GM18868 (cell line): Measurements from ENCODE around the gene SLC22A5.

Experiments used
- ATAC-seq: cut with Tn5 transposase; IDR thresholded peaks from one replicate; pipeline ENCODE4 v1.9.1; 2021; ENCODE audit warnings: mild to moderate bottlenecking, moderate library complexity; ENCODE audit not compliant: unreplicated experiment

Gene SLC22A5

GRCh38 chr5:132364319-132364718, 5.2 kb upstream of the SLC22A5 start:
- ATAC-seq = no peak

- ATAC-seq = no peak
These were observed 4.3 kb upstream of the SLC22A5 start for GRCh38 chr5:132365213-132365612.

GRCh38 chr5:132368186-132368585, 1.3 kb upstream of the SLC22A5 start:
- ATAC-seq = no peak

GRCh38 chr5:132369007-132369473, 470 bp upstream of the SLC22A5 start:
- no peak for ATAC-seq

DNA sequence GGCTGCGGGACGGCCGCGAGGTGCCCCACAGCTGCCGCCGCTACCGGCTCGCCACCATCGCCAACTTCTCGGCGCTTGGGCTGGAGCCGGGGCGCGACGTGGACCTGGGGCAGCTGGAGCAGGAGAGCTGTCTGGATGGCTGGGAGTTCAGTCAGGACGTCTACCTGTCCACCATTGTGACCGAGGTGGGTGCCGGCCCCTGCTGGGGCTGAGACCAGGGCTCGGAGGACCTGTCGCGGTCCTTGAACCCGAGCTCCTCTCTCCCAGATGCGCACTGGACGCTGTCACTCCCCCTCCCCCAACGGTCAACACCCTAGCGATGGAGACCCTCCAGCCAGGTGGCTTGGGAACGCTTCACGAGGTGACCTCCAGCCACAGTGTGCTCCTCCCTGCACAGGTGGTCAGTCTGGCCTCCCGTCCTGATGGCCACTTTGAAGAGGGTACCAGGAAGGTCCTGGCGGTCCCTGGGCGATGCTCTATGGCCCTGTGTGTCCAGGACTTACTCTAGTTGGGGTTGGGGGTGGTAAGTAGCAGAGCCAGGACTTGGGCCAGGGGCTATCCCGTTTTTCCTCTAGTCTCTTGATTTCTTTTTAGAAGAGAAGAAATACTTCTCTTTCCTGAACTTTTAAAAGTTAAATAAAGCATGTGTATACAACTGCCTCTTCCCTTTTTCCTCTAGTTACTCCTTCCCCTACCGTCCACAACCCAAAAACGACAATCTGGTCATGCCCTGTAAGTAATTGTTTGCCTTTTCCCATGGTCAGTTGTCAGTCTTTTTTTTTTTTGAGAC, 866 bp downstream of the SLC22A5 start:
- no peak for ATAC-seq

GRCh38 chr5:132370971-132371602, 1.6 kb downstream of the SLC22A5 start:
- ATAC-seq = no peak

DNA sequence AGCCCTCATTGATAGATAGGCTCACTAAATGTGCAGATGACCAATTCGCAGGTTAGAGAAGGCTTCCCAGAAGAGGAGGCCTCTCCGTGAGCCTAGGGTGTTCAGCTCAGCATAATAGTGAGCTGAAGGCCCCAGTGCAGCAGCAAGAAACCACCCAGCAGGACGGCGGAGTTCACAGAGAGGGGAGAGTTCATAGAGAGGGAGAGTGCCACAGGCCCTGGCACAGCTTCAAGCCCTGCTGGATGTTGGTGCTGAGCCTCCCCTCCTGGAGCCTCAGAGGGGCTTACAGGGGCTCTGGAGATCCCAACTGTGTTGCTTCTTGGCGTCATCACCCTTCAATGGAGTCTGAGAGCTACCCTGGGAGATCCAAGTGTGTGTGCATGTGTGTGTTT, 2.1 kb downstream of the SLC22A5 start:
- ATAC-seq = no peak

DNA sequence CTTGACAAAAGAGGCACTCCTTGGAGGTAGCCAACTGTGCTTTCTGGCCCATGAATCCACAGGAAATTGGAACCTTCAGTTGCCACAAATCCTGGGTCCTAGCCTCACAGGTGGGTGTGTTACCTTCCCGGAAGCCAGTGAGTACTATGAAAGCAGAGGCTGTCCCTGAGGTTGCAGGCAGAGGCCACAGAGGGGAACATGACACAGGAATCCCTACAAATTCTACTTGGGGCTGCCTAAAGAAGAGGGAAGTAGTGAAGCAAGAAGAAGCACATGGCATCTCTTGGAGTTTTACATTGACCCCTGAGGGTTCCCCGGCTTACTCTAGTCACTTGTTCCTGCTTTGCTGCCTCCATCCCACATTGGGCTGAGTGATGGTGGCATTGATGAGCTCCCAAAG, 2.6 kb downstream of the SLC22A5 start:
- ATAC-seq = no peak

DNA sequence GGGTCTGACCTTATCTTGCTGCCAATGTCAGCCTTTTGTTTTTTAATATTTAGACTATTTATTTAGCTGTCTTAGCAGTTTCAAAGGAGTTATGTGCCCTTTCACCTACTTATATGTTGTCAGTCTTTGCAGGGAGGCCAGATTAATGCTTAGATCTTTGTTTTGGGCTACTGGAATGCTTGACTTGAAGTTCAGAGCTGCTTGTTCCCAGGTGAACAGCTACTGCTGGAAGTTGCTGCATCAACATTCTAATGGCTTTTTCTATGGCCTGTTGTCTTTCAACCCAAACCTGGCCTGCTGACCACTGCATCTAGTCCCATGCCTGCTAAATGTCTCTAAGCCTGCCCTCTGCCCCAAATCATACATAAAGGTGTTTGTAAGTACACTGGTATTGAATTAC, 3.0 kb downstream of the SLC22A5 start:
- no peak for ATAC-seq

DNA sequence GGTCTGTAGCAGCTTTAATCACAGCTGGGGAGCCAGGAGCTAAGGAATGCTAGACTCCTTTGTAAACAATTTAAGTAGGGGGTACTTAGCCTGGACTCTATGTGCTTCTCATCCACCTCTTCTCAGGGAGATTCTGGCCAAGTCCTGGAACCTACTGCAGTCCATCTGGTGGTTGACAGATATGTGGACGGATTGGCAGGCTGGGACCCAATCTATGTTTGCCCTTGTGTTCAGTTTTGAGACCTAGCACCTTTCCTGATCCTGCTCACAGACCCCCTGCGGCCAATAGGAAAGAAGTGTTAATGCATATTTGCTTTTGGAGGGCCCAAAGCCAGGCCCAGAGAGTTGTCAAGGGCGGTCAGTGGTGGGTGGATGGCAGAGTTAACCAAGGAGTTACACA, 6.4 kb downstream of the SLC22A5 start:
- ATAC-seq = no peak

DNA sequence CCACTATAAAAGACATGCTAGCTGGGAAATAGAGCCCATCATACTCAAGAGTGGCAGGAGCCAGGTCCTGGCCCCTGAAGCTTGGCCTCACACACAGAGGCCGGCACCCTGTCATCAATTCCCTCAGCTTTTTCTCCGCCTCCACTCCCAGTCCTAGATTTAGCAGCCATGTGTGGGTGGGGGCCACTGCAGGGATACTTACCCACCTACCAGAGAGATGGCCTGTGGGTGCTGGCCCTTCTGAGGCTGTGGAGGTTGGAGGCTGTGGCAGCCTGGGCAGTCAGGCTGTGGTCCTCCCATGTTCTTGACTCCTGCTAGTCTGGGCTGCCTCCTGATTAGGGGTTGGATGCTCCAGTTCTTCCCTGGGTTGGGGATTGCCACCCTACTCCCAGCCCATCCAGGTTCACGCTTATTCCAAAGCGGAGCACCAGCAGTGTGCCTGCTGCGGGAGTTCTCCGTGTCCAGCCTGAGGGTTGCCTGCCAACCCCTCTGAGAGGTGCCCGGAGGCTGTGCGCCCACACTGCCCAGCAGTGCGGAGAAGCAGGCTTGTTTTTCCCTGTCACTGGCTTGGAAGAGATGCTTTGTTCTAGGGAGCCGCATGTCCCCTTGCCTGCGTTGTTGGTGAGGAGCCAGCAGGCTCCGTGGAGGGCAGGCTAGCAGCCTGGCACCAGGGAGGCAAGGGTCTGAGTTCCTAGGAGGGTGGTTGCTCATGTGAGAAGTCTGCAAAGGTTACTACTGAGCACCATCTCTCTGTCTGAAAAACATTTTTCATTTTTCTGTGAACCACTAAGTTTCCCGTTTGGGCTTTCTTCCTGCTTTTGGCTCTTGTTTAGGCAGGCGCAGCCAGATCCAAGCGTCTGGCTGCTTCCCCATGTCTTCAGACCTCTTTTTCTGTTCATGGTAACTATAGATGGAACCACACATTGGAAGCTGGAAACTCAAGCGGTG, 7.5 kb downstream of the SLC22A5 start:
- ATAC-seq = no peak

GRCh38 chr5:132377738-132378137, 8.2 kb downstream of the SLC22A5 start:
- no peak for ATAC-seq

GRCh38 chr5:132378580-132378979, 9.1 kb downstream of the SLC22A5 start:
- no peak for ATAC-seq

DNA sequence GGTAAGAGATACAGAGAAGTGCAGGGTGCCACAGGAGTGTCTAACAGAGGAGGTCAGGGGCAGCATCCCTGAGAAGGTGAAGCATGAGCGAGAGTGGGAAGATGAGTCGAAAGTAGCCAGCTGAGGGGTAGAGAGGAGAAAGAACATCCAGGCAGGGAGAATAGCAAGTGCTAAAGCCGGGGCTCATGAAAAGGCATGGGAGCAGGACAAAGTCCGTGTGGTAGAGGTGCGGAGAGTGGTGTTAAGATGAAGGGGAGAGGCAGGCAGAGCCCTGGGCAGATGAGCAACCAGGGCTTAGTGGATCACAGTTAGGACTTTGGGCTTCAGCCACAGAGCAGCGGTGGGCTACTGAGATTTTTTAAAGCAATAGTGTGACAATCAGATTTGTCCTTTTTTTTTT, 10.5 kb downstream of the SLC22A5 start:
- no peak for ATAC-seq

- no peak for ATAC-seq
These were observed 11.2 kb downstream of the SLC22A5 start for GRCh38 chr5:132380741-132381140.

GRCh38 chr5:132381614-132382013, 12.1 kb downstream of the SLC22A5 start:
- ATAC-seq = no peak

DNA sequence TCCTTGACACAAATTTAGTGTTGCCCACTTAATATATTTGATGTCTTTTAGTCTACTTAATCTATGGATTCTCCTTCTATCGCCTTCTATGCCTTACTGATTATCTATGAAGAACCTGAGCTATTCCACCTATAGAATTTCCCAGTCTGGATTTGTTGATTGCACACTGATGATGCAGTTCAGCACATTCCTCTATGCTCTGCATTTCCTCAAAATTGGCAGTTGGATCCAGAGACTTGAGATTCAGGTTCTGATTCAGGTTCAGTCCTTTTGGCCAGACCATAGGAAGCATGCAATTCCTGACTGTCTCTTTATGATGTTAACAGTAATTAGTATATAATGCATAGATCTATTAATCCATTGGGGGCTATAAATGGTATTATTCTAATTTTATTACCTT, 13.8 kb downstream of the SLC22A5 start:
- ATAC-seq = no peak

DNA sequence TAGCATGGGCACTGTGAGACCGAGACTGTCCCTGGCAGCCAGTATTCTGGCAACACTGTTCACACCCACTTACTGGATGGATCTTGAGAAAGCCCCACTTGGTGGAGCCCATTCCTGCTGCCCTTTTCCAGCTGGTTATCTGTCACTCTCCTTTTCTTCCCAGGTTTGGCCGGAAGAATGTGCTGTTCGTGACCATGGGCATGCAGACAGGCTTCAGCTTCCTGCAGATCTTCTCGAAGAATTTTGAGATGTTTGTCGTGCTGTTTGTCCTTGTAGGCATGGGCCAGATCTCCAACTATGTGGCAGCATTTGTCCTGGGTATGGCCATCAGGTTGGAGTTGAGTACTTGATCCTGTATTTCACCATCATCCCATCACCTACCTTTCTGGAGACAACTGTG, 14.5 kb downstream of the SLC22A5 start:
- no peak for ATAC-seq

DNA sequence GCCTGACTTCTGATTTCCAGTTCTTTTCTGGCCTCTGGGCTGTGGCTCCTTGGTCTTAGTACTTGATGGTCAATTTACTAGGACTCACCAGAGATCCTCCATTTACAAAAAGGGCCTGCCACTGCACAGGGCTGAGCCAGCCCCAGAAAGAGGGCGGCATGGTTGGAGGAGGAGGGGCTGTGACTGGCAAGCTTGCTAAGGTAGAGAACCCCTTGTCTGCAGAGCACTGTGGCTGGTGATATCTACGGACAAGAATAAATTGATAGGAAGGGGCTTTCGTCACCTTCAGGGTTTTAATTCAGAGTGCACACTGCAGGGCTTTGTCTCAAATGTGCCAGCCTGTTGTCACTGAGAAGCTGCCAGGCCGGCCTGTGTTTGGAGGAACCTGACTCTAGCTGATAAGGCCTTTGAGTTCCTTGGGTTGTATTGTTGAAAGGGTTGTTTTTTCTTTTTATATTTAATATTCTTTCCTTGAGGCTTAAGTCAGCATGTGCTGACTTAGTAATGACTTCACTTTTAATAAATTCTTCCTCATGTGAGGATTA, 15.1 kb downstream of the SLC22A5 start:
- no peak for ATAC-seq

DNA sequence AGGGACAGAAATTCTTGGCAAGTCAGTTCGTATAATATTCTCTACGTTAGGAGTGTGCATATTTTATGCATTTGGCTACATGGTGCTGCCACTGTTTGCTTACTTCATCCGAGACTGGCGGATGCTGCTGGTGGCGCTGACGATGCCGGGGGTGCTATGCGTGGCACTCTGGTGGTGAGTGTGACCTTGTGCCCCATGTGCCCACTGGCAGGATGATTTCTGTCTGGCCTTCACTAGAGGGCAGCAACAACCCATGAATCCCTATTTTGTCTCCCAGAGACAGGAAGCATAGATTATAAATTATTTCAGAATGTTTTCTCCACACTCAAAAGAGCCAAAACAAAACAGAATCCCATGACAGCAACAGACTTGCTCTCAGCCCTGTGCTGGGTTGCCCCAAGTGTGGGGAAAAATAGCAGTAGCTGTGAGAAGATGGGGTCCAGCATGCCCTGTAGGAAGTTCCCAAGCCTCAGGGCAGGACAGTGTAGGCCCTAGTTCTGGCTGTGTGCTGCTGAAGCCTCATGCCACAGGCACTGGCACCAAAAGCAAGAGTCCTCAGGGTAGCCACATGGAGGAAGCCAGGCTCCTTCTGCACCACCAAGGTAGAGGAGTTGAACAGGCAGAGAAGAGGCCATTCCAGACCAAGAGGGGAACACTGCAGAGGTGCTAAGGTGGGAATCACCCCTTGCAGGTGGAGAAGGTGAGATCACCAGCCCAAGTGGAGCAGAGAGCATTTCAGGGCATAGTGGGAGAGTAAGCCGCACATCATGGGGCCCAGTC, 16.0 kb downstream of the SLC22A5 start:
- ATAC-seq = no peak
